BLaER1 treated with 17β-estradiol and CSF1 and Interleukin-3, amounts not matched to agents 10 nM and 100 nM (cell line): ENCODE results near the gene RNF227.

Source experiments
- H3K27ac ChIP-seq, 11 experiments: shearing (Covaris generic); formaldehyde crosslinking; 2 replicates each; pipeline ENCODE4 v1.8.1; 2022
- H3K27me3 ChIP-seq, 11 experiments: shearing (Covaris generic); formaldehyde crosslinking; 2 replicates each; pipeline ENCODE4 v1.8.1; 2022
- H3K36me3 ChIP-seq, 11 experiments: shearing (Covaris generic); formaldehyde crosslinking; 2 replicates each; pipeline ENCODE4 v1.8.1; 2022
- H3K4me1 ChIP-seq, 10 experiments: shearing (Covaris generic); formaldehyde crosslinking; 2 replicates each; pipeline ENCODE4 v1.8.1; 2022
- H3K4me2 ChIP-seq, 11 experiments: shearing (Covaris generic); formaldehyde crosslinking; 2 replicates each; pipeline ENCODE4 v1.8.1; 2022
- H3K4me3 ChIP-seq, 10 experiments: shearing (Covaris generic); formaldehyde crosslinking; 2 replicates each; pipeline ENCODE4 v1.8.1; 2022
- H3K9ac ChIP-seq, 11 experiments: shearing (Covaris generic); formaldehyde crosslinking; 2 replicates each; pipeline ENCODE4 v1.8.1; 2022
- H3K9me3 ChIP-seq, 11 experiments: shearing (Covaris generic); formaldehyde crosslinking; replicated peaks in 1 of 11; 2 replicates each; pipeline ENCODE4 v1.8.1; 2022
- H4K20me1 ChIP-seq, 11 experiments: shearing (Covaris generic); formaldehyde crosslinking; 2 replicates each; pipeline ENCODE4 v1.8.1; 2022
- Cebpa-rat ChIP-seq, 11 experiments: shearing (Covaris generic); IDR thresholded peaks; 2 replicates each; pipeline ENCODE4 v1.8.1; 2022

Gene RNF227

DNA sequence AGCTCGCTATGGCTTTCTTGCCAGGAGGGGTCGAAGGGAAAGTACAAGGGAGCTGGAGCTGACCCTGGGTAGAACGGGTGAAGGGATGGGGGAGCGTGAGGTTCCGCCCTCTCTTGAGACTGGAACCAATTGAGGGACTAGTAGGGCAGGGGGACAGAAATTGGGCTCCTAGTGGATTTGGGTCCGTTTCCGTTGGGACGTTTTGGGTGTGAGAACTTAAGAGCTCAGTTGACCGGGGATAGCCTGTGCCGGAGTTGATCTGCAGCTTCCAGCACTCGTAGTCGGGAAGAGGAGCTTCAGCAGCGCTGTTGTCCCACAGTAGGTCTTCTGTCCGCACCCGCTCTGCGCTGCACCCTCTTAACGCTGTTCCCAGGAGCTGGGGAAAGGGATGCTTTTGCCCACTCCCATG is 16.4 kb upstream of the RNF227 start:
- H3K4me3 ChIP-seq = peak overlapping the region; percentile 70 to 96 (median 90)
- peak overlapping the region; percentile 83 to 94 (median 90) for H3K9ac ChIP-seq
- H3K27me3 ChIP-seq = no peaks in the 10 kb centered on the region
- H3K27ac ChIP-seq = peak overlapping the region; percentile 66 to 95 (median 89)
- peak overlapping the region; percentile 87 to 99 (median 96) for H3K4me2 ChIP-seq
- peaks cover 35 to 59% (median 51%) of the 10 kb centered on the region in 10 experiments for H3K4me1 ChIP-seq
- no peaks in the 10 kb centered on the region for H3K9me3 ChIP-seq
- no peak for TF ChIP-seq Cebpa-rat (IDR thresholded peaks at IDR 0.05)
- H3K36me3 ChIP-seq = peaks cover 28 to 41% (median 34%) of the 10 kb centered on the region in 11 experiments
- H4K20me1 ChIP-seq = peaks cover 0 to 7% (median 0%) of the 10 kb centered on the region in 11 experiments; a peak in 2 of 22 replicates

DNA sequence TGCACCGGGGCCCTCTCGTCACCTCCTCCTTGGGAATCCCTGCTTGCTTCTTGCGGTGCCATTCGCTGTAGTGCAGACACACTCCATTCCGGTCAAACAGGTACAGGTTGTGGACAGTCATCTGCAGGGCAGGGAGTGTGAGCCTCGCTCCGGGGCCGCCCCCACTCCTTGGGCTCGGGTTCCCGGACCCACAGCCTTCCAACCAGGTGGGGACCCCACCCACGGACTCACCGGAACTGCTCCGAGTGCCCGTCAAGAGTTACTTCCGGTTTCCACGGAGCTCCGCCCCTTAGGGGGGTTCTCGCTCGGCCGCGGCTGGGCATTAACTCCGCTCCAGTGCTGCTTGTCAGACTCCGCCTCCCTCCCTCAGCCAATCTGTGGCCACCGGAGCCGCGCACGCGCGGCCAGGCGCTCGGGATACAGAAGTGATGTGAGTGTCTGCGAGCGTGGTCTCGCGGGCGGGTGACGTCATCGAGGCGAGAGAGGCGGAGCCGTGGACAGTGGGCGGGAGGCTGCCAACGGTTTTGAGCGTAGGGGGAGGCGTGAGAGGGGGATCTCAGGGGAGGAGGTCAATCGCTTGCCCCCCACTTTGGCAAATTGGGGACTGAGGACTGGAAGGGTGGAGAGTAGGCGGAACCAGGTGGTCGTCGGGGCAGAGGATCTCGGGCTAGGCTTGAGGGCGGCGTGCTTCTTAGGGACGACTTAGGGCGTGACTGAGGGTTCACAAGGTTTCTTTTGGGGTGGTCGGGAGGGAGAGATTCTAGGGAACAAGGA is 15.8 kb upstream of the RNF227 start, which contains the start of the genes CNTROB and TRAPPC1:
Gene CNTROB, plus strand, starts transcription at position 498 of the 774 bp plus-strand sequence. CDS start 874 bp downstream, outside the sequence.
Gene TRAPPC1, minus strand, starts transcription at position 238 of the 774 bp plus-strand sequence. Its CDS starts 117 bp downstream, at position 121.
- peak within 1 kb of the TSS; percentile 70 to 96 (median 90) for H3K4me3 ChIP-seq
- H3K27me3 ChIP-seq = no peaks in the 10 kb centered on the region
- peaks cover 35 to 59% (median 51%) of the 10 kb centered on the region in 10 experiments for H3K4me1 ChIP-seq
- peak within 1 kb of the TSS; percentile 73 to 95 (median 89) for H3K27ac ChIP-seq
- H3K36me3 ChIP-seq = peaks cover 22 to 36% (median 28%) of the 10 kb centered on the region in 11 experiments
- no peak for TF ChIP-seq Cebpa-rat (IDR thresholded peaks at IDR 0.05)
- H3K9ac ChIP-seq = peak within 1 kb of the TSS; percentile 83 to 94 (median 90)
- H3K4me2 ChIP-seq = peak within 1 kb of the TSS; percentile 88 to 99 (median 96)
- H4K20me1 ChIP-seq = peaks cover 0 to 7% (median 0%) of the 10 kb centered on the region in 11 experiments; a peak in 2 of 22 replicates
- no peaks in the 10 kb centered on the region for H3K9me3 ChIP-seq

DNA sequence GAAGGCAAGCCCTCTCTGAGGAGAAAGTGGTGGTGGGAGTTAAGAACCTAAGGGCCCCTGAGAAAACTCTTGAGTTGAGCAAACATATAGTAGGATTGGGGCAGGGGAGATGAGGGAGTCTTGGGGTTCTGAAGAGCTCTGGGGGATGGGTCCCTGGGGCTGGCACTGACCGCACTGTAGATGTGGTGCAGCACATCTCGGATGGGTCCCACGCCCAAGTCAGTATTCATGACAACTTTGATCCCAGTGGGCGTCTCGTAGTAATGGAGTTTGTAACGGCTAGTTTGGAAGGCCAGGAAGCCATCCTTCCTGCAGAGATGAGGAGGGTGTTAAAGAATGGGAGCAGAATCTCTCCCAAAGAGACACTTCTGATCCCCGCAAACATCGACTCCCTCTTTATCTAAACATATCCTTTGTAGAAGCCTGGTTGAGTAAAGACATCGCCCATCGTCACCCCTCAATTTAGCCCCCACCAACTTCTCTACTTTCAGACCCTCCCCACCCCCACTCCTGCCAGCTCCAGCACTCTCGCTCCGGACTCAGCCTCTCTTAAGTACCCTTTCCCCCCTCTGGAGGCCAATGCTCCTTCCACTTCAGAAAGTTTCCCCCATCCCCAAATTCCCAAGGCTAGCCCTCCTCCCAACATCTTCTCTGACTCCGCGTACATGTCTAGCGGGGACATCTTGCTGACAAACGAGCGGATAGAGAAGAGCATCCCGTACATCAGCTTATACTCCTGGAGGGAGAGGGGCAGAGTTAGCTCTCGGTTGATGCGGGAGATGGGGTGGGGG is 14.9 kb upstream of the RNF227 start:
- Histone ChIP-seq H3K4me3 (peak overlapping the region; percentile 70 to 96 (median 90)), H3K36me3 (peaks cover 14 to 27% (median 20%) of the 10 kb centered on the region in 11 experiments), H3K4me1 (peaks cover 35 to 59% (median 51%) of the 10 kb centered on the region in 10 experiments), H3K9me3 (no peaks in the 10 kb centered on the region), H4K20me1 (peaks cover 0 to 7% (median 0%) of the 10 kb centered on the region in 11 experiments; a peak in 2 of 22 replicates), H3K27ac (peak overlapping the region; percentile 73 to 95 (median 89)), H3K4me2 (peak overlapping the region; percentile 88 to 96 (median 92)), H3K27me3 (no peaks in the 10 kb centered on the region), H3K9ac (peak overlapping the region; percentile 83 to 94 (median 90))
- TF ChIP-seq Cebpa-rat (IDR thresholded peaks at IDR 0.05) = no peak

DNA sequence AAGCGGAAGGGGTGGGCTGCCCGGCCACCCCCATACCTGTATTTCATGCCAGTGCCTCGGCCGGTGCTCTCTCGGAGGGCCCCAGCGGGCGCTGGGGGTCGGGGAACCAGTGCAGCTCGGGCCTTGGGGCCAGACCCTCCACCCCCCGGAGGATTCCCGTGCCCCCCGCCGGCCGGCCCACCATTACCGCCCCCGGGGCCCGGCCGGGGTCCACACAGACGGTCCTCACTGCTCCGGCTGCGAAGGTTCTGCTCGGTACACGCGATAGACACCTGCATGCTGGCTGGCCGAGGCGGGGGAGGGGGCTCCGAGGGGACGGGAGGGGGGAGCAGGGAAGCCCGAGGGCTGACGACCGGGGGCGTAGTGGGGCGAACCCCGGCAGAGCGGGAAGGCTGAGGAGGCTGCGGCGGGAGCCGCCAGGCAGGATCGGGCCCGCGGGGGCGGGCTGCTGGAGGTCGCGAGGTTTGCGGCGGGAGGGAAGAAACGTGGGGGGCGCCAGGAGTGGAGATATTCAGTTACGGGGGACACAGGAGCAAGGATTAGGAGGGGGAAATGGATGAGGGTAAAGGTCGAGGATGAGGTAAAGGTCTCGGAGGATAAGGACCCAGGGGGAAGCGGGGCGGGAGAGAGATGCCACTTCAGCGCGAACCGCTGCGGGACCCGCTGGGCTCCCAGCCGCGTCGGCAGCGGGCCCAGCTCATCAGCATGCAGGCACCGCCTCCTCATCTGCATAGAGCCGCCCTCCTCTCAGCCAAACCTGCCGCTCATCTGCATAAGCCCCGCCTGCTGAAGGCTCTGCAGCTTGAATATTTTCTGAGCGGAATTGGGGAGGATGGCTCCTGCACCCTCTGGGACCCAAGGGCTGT is 13.3 kb upstream of the RNF227 start, which contains the start of gene KCNAB3:
Gene KCNAB3, minus strand, starts transcription at position 699 of the 866 bp plus-strand sequence. Its CDS starts 421 bp downstream, at position 278.
- Histone ChIP-seq H3K9me3 (no peaks in the 10 kb centered on the region), H3K4me3 (peak within 1 kb of the TSS; percentile 70 to 96 (median 90)), H3K4me2 (peak within 1 kb of the TSS; percentile 88 to 96 (median 92)), H3K4me1 (peaks cover 29 to 50% (median 42%) of the 10 kb centered on the region in 10 experiments), H3K9ac (peak within 1 kb of the TSS; percentile 83 to 94 (median 90); a peak in 17 of 22 replicates), H3K36me3 (peaks cover under 1 to 12% (median 4%) of the 10 kb centered on the region in 11 experiments; a peak in 16 of 22 replicates), H3K27ac (peak within 1 kb of the TSS in 4 of 11 experiments; percentile 35 to 87 (median 40); a peak in 2 of 22 replicates), H4K20me1 (peaks cover 0 to 7% (median 0%) of the 10 kb centered on the region in 11 experiments; a peak in 2 of 22 replicates), H3K27me3 (no peaks in the 10 kb centered on the region)
- no peak for TF ChIP-seq Cebpa-rat (IDR thresholded peaks at IDR 0.05)

DNA sequence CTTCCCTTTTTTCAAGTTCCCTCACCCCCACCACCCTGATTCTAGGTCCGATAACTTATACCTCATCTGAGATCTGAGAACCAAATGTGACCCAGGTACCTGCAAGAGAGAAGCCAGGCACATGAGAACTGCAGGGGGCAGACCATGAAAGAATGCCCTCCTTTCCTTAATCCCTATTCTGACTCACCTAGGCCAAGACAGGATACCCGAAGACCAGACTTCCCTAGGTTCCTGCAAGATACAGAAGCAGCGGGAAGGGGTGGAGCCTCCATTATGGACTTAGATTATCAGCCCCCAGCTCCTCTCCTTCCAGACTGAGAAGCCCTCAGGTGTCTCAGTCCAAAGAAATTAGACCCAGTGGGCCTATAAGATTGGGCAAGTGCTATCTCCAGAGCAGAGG is 11.5 kb upstream of the RNF227 start:
- no peak overlapping the region for H3K27ac ChIP-seq
- H3K9ac ChIP-seq = no peak overlapping the region
- H3K9me3 ChIP-seq = no peaks in the 10 kb centered on the region
- no peak overlapping the region for H3K4me3 ChIP-seq
- no peak overlapping the region for H3K4me2 ChIP-seq
- no peaks in the 10 kb centered on the region for H3K27me3 ChIP-seq
- peaks cover 0 to 7% (median 0%) of the 10 kb centered on the region in 11 experiments; a peak in 1 of 22 replicates for H4K20me1 ChIP-seq
- no peak for TF ChIP-seq Cebpa-rat (IDR thresholded peaks at IDR 0.05)
- H3K4me1 ChIP-seq = peaks cover 28 to 50% (median 42%) of the 10 kb centered on the region in 10 experiments
- H3K36me3 ChIP-seq = peaks cover 0 to 7% (median 0%) of the 10 kb centered on the region in 11 experiments; a peak in 4 of 22 replicates

DNA sequence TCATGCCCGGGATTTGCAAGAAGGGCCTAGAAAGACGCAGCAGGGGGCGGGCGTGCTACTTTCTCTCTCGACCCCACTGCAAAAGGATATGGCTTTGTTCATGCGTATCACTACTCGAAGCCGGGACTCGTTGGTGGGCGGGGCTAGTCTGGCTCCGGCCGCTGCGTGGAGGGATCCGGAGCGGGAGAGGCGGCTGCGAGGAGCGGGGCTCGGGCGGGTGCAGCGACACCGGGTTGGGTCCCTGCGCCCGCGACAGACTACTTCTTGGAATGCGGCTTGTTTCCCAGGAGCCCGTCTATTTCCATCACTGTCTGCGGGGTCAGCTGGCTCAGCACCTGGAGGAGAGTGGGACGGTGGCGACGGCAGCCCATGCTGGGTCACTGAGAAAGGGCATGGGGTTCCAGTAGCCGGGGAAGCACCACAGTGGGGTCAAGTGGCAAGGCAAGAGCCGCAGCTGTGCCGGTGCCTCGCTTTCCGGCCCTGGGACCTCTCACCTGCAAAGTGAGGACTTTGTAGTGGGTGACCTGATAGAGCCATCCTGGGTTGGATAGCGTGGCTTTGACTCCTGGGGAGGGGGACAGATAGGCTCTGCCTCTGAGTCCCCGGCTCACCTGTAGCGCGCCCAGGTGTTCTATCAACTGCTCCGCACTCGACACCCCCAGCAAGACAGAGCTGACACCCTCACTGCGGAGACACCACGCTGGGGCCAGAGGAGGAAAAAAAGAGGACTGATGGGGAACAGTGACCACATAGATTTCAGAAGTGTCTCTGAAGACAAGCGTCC is 6.9 kb upstream of the RNF227 start:
- no peak for TF ChIP-seq Cebpa-rat (IDR thresholded peaks at IDR 0.05)
- Histone ChIP-seq H3K9me3 (no peaks in the 10 kb centered on the region), H3K4me1 (peaks cover 19 to 47% (median 41%) of the 10 kb centered on the region in 10 experiments), H4K20me1 (no peaks in the 10 kb centered on the region), H3K4me3 (peak overlapping the region; percentile 43 to 65 (median 52); a peak in 19 of 20 replicates), H3K27me3 (no peaks in the 10 kb centered on the region), H3K36me3 (no peaks in the 10 kb centered on the region; a peak in 2 of 22 replicates), H3K27ac (peak overlapping the region; percentile 48 to 76 (median 61); a peak in 20 of 22 replicates), H3K9ac (peak overlapping the region; percentile 51 to 77 (median 68)), H3K4me2 (peak overlapping the region; percentile 81 to 98 (median 95))

DNA sequence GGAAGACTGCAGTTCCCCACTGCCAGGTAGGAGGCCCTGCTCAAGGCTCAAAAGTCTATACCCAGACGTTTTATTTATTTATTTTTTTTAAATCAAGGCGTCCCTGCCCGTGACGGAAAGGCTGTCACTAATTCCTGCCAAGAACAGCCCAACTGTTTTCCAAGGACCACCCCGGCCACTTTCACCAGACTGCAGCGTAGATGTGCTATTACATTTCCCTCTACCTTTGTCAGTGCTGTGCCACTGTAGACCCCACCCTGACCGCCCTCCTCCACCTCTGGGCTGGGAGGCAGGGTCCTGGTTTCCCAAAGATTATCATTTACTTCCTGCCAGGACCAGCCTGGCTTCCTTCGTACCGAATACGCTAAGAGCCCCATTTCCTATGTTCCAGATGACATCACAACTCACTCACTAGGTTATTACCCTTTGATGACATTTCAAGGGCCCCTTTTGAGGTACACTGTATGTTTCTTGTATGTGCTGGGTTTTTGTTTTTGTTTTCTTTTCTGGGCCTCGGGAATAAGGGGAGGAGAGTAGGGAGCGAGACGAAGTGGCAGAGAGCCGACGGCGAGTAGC is 6.3 kb upstream of the RNF227 start:
- no peaks in the 10 kb centered on the region for H3K9me3 ChIP-seq
- TF ChIP-seq Cebpa-rat (IDR thresholded peaks at IDR 0.05) = no peak
- peak overlapping the region; percentile 51 to 77 (median 68) for H3K9ac ChIP-seq
- H3K27ac ChIP-seq = peak overlapping the region; percentile 48 to 76 (median 61); a peak in 20 of 22 replicates
- H3K4me2 ChIP-seq = peak overlapping the region; percentile 81 to 98 (median 95)
- no peaks in the 10 kb centered on the region for H3K27me3 ChIP-seq
- peak overlapping the region; percentile 43 to 65 (median 52); a peak in 18 of 20 replicates for H3K4me3 ChIP-seq
- H3K4me1 ChIP-seq = peaks cover 19 to 47% (median 41%) of the 10 kb centered on the region in 10 experiments
- H3K36me3 ChIP-seq = no peaks in the 10 kb centered on the region; a peak in 2 of 22 replicates
- H4K20me1 ChIP-seq = no peaks in the 10 kb centered on the region
